Measurements from ENCODE around the gene PRDM16.

DNA sequence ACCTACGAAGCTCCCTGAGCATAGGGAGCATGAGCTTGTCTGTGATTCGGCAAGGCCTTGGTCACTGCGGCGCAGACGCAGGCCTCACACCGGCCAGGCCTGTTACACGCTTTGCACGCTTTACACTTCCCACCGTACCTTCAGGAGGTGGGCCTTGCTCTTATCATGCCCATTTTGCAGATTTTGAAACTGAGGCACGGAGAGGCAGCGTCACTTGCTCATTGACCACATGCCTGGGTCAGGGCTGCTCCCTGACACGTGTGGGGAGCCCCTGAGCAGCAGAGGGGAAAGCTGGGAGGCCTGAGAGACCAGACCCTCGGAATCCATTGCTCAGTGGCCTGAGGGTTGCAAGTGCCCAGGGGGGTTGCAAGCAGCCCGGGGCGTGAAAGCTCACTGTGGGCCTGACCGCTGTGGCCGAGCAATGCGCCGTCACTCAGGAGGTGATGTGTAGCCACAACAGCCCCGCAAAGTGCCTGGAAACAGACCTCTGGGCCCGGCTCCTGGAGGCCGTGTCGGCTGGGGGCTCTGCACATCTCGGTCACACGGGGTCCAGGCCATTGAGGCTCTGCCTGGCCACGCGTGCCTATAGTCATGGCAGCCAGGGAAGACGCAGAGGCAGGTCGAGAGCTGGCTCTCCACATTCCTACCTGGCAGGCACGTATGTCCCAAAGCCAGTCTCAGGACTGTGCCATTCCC is 392.4 kb downstream of the PRDM16 start:
- TF ChIP-seq CTCF (IDR thresholded peaks at IDR 0.05; ENCODE audit: low read depth, low read length): no peak
- no peak for TF ChIP-seq MAX (IDR thresholded peaks at IDR 0.05; ENCODE audit: low read depth, low read length)
- TF ChIP-seq POLR2A (IDR thresholded peaks at IDR 0.05; ENCODE audit: extremely low read depth, insufficient read length): no peak
- no peak for TF ChIP-seq MYC (IDR thresholded peaks at IDR 0.05; ENCODE audit: low read depth, low read length)
